Ovary (tissue), 9 donors: ENCODE measurements around the gene DDX28. TPM values are rescaled to one million over a fixed set of nuclear protein-coding genes. Genes with fewer than 3 reads are reported as not detected.
"Not testable (repeated sequence)": the region's sequence is repeated elsewhere in the genome, so short reads cannot be mapped to it uniquely, and the experiment has no call there.

Experiments
- DNase-seq, 5 donors: peaks; one replicate each; pipeline ENCODE4 v3.0.0-alpha.2; 2019 to 2020
- H3K27ac ChIP-seq, 2 donors: fragments of 200-600 bp; one replicate each; pipeline versions ENCODE4 v1.5.1 to v1.8.0; 2019 to 2022
- H3K27me3 ChIP-seq: fragments of 200-600 bp; one replicate; pipeline ENCODE4 v1.8.0; 2022
- H3K36me3 ChIP-seq: fragments of 200-600 bp; sonication (generic); one replicate; pipeline ENCODE4 v1.5.1; 2019
- H3K4me1 ChIP-seq: one replicate; pipeline ENCODE4 v1.8.1; 2013; ENCODE audit warnings: mild to moderate bottlenecking, moderate library complexity; ENCODE audit not compliant: insufficient read depth
- H3K4me3 ChIP-seq: fragments of 200-600 bp; sonication (generic); one replicate; pipeline ENCODE4 v1.5.1; 2017
- H3K9me3 ChIP-seq, 2 donors: fragments of 200-600 bp in 1 of 2; sonication (generic) in 1 of 2; one replicate each; pipeline versions ENCODE4 v1.5.1 to v1.8.1; 2013 to 2019; ENCODE audit warnings: mild to moderate bottlenecking in 1 of 2, moderate library complexity in 1 of 2
- EP300 ChIP-seq: sonication (generic); formaldehyde crosslinking; IDR thresholded peaks from one replicate; pipeline ENCODE4 v1.6.1; 2017; ENCODE audit warnings: antibody characterized with exemption
- POLR2A ChIP-seq: fragments of 450-650 bp; IDR thresholded peaks from one replicate; pipeline ENCODE4 v1.6.1; 2017; ENCODE audit warnings: antibody characterized with exemption, mild to moderate bottlenecking, moderate library complexity
- WGBS, 3 donors: extraction: QIAGEN DNeasy Blood & Tissue Kit in 1 of 3; methylation state at CpG; one replicate each; pipeline versions ENCODE4 v1.1.5 to v1.1.7; 2013 to 2017; 5-methylcytosine and 5-hydroxymethylcytosine counted together
- intact Hi-C, 4 donors: fragments of 100-400 bp; cut with DNase I; formaldehyde crosslinking; loops; one replicate each; pipeline versions ENCODE4 v1.11.0 to v1.15.1; 2022 to 2023
- polyA plus RNA-seq, 2 donors: library from polyadenylated mRNA; stranded (reverse); fragments of 200-250 nt in 1 of 2; fragments of 350-450 nt in 1 of 2; fragmentation: Illumina TruSeq in 1 of 2; extraction: RNeasy Lipid Tissue Mini Kit (QIAGEN cat#74804) in 1 of 2; gene quantifications; one replicate each; pipeline ENCODE4 v1.2.3, GENCODE V29; 2013 to 2014
- total RNA-seq, 7 donors: library from RNA; depleted of rRNA in 2 of 7; stranded (reverse); fragments of >200 nt in 2 of 7; fragmentation: NEBNext Ultra II Directional in 3 of 7; extraction: Animal tissue kit (Norgen Biotek cat#: 25700) in 3 of 7; gene quantifications; one replicate each; pipeline versions ENCODE4 v1.1.0 to v1.2.4, GENCODE V29; 2016 to 2023
- TF ChIP-seq, protein P1 (sequence below), 3 donors: fragments of 450-650 bp in 2 of 3; fragments of 200-600 bp in 1 of 3; IDR thresholded peaks; one replicate each; pipeline versions ENCODE4 v1.5.1 to v1.8.0; 2016 to 2022; ENCODE audit warnings: antibody characterized with exemption in 3 of 3, mild to moderate bottlenecking in 1 of 3
- donor health status: DM: no; HTN: no; CAD: no; lungs with moderate emphysema.
- donor health status: DM: no; HTN: no; CAD: no.
- donor health status: Bipolar disorder and iron deficiency.
- donor health status: DM: yes; HTN: yes; CAD: no.
- donor health status: DM: no; HTN: no; CAD: no.
- donor health status: DM: yes; HTN: yes; CAD: no.

Gene DDX28
- total and polyA plus RNA-seq, 9 donors: 6.8 to 14.0 (median 9.3) TPM

DNA sequence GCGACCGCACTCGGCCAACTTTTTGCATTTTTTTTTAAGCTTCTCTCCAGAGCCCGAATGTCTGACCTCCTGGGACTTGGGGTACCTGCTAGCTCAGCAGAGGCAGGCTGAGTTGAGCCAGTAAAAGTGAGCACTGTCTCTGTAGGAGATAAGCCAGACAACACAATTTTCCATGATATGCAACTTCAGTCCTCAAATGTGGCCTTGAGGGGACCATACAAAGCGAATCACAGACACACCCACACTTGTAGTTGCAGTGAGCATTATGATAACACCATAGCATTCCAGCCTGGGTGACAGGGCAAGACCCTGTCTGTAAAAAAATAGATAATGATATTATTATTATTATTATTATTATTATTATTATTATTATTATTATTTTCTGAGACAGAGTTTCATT, 26.4 kb downstream of the DDX28 start:
- intact Hi-C loops: loop anchor here in 1 of 4 donors (10.0 kb wide), 1 partner anchor 68 kb away; no protein-coding TSS in a partner anchor
- 83 to 91% (median 86%) methylated on average over 5 of the region's 5 CpGs for WGBS, 3 donors

DNA sequence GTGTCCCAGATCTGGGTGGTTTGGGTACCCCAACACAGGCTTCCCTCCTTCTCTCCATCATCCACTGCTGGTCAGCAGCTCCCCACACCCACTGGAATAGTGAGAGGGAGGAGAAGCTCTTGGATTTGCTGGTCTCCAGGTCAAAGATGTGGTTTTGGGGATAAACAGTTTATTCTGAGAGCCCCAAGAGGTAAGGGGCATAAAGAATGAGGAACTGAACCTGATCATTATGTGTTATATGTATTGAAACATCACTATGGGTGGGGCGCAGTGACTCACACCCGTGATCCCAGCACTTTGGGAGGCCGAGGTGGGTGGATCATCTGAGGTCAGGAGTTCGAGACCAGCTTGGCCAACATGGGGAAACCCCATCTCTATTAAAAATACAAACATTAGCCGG, 27.6 kb downstream of the DDX28 start:
- no peak overlapping the region for H3K27ac ChIP-seq
- peaks cover 2% of the 10 kb centered on the region for H3K4me1 ChIP-seq
- no peak for TF ChIP-seq POLR2A
- no peak for TF ChIP-seq EP300
- TF ChIP-seq, protein P1, sequence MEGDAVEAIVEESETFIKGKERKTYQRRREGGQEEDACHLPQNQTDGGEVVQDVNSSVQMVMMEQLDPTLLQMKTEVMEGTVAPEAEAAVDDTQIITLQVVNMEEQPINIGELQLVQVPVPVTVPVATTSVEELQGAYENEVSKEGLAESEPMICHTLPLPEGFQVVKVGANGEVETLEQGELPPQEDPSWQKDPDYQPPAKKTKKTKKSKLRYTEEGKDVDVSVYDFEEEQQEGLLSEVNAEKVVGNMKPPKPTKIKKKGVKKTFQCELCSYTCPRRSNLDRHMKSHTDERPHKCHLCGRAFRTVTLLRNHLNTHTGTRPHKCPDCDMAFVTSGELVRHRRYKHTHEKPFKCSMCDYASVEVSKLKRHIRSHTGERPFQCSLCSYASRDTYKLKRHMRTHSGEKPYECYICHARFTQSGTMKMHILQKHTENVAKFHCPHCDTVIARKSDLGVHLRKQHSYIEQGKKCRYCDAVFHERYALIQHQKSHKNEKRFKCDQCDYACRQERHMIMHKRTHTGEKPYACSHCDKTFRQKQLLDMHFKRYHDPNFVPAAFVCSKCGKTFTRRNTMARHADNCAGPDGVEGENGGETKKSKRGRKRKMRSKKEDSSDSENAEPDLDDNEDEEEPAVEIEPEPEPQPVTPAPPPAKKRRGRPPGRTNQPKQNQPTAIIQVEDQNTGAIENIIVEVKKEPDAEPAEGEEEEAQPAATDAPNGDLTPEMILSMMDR (IDR thresholded peaks at IDR 0.05): no peak
- no peaks in the 10 kb centered on the region for H3K9me3 ChIP-seq
- no peak overlapping the region for H3K4me3 ChIP-seq
- no peaks in the 10 kb centered on the region for H3K27me3 ChIP-seq
- no peak for DNase-seq
- H3K36me3 ChIP-seq: no peaks in the 10 kb centered on the region
- 82 to 87% (median 84%) methylated on average over 5 of the region's 5 CpGs for WGBS, 3 donors
- intact Hi-C loops: loop anchor here in 1 of 4 donors (10.0 kb wide), 1 partner anchor 69 kb away; no protein-coding TSS in a partner anchor

More for the DNA sequence above, 26.4 kb downstream of the DDX28 start:
- TF ChIP-seq EP300 (no peak), POLR2A (no peak)
- TF ChIP-seq, protein P1 (IDR thresholded peaks at IDR 0.05): no peak
- Histone ChIP-seq H3K9me3 (no peaks in the 10 kb centered on the region), H3K27me3 (no peaks in the 10 kb centered on the region), H3K4me3 (no peak overlapping the region), H3K4me1 (peaks cover 2% of the 10 kb centered on the region), H3K27ac (no peak overlapping the region), H3K36me3 (no peaks in the 10 kb centered on the region)
- no peak for DNase-seq

DNA sequence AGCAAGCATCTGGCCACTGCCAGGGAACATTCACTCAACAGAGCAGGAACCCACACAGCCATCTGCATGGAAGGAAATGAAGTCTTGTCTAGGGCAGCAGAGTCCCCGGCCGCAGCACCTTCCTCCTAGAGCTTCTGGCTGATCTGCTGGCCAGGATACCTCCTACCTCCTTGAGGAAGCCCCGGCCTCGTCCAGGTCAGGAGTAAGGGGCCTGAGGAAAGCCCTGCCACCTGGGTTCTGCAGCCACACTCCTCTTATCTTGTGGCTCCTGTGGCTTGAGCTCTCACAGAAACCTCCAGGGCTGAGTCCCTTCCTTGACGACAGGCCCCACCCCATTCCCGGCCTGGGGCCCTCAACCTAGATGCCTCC, 29.0 kb downstream of the DDX28 start:
- H3K27me3 ChIP-seq, H3K36me3 ChIP-seq, H3K27ac ChIP-seq, H3K4me3 ChIP-seq, H3K9me3 ChIP-seq, H3K4me1 ChIP-seq, DNase-seq: not testable (repeated sequence)
- intact Hi-C loops: loop anchor here in 3 of 4 donors (5.0 to 10.0 kb wide), 4 partner anchors 48 to 238 kb away; no protein-coding TSS in a partner anchor
- 61 to 83% (median 77%) methylated on average over 4 to 6 of the region's 6 CpGs for WGBS, 3 donors

DNA sequence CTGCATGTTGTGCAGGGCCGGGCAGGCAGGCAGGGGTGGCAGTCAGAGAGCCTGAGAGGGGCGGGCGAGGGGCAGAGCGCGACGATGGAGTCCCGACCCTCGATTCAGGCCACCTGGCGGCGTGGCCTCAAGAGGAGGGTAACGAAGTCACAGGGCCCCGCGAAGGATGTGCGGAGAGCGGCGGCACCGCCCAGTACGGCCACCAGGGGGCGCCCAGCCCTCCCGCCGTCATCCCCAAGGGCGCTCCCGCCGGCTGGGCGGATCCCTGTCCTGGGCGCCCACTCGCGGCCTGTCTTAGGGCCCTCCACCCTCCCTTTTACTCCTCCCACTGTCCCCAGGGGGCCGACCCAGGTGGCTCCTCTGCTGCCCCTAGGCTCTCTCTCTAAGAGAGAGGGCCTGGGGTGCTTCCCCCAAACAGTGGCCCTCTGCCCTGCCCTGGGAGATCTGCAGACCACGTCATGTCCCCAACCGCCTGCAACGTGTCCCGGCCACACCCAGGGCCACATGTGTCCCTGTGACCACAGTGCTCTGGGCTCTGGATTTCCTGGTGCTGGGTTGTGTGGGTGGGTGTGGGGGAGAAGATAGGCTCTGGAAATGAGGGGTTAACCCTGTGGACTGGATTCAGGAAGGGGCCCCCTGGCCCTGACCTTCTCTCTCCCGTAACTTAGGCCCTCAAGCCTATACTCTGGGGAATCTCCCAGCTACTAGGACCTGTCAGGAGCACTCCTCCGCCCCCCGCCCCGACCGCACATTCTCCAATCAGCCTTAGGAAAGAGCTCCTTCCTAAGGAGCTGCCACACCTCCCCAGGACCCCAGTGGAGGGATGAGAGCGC, 29.6 kb downstream of the DDX28 start:
- TF ChIP-seq POLR2A: no peak
- TF ChIP-seq, protein P1 (IDR thresholded peaks at IDR 0.05): peak; percentile 94 to 96 (median 95)
- DNase-seq: peak; percentile 75 to 87 (median 80)
- WGBS, 3 donors: 12 to 19% (median 12%) methylated on average over 30 to 39 of the region's 39 CpGs
- intact Hi-C loops: loop anchor here in 3 of 4 donors (2.0 to 10.0 kb wide), 5 partner anchors 49 to 239 kb away; no protein-coding TSS in a partner anchor
- Histone ChIP-seq H3K4me3 (no peak overlapping the region), H3K4me1 (peaks cover 2% of the 10 kb centered on the region), H3K27ac (no peak overlapping the region), H3K36me3 (no peaks in the 10 kb centered on the region), H3K9me3 (no peaks in the 10 kb centered on the region), H3K27me3 (no peaks in the 10 kb centered on the region)
